ENCODE data around the gene PHGDH. TPM values are rescaled to one million over a fixed set of nuclear protein-coding genes. Genes with fewer than 3 reads are reported as not detected.

PHGDH gene
- polyA plus RNA-seq, 1 experiment: 108 TPM

DNA sequence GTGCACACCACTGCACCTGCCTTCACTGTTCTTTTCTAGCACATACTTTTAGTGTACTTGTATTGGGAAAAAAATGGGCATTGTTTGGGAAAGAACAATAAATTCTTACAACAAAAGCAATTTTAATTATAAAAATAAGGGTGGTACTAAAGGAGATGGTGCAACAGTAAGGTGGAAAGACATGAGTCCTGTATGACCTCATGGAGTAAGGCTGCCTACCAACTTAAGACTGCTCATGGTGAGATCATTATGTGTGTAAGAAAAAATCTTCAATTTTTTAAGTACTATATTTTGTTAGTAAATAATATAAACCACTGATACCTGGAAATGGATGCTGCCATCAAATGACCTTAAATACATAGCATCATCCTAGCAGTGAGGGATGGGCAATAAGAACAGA lies 29.6 kb upstream of the PHGDH start:
- H3K4me3 ChIP-seq (ENCODE audit: low read depth, low read length): no peak overlapping the region
- peaks cover 13% of the 10 kb centered on the region for H3K27me3 ChIP-seq (ENCODE audit: control insufficient read depth, insufficient read depth, low read length)
- TF ChIP-seq, protein P1, sequence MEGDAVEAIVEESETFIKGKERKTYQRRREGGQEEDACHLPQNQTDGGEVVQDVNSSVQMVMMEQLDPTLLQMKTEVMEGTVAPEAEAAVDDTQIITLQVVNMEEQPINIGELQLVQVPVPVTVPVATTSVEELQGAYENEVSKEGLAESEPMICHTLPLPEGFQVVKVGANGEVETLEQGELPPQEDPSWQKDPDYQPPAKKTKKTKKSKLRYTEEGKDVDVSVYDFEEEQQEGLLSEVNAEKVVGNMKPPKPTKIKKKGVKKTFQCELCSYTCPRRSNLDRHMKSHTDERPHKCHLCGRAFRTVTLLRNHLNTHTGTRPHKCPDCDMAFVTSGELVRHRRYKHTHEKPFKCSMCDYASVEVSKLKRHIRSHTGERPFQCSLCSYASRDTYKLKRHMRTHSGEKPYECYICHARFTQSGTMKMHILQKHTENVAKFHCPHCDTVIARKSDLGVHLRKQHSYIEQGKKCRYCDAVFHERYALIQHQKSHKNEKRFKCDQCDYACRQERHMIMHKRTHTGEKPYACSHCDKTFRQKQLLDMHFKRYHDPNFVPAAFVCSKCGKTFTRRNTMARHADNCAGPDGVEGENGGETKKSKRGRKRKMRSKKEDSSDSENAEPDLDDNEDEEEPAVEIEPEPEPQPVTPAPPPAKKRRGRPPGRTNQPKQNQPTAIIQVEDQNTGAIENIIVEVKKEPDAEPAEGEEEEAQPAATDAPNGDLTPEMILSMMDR (IDR thresholded peaks at IDR 0.05; ENCODE audit: low read depth, low read length): no peak
- H3K9me3 ChIP-seq (ENCODE audit: control insufficient read depth, insufficient read depth, low read length): no peaks in the 10 kb centered on the region
- ChIA-PET CTCF (no interaction called here), POLR2A (no interaction called here)
- no peak overlapping the region for H3K27ac ChIP-seq (ENCODE audit: low read depth, low read length)
- DNase-seq (ENCODE audit: low read depth, low spot score): no peak

DNA sequence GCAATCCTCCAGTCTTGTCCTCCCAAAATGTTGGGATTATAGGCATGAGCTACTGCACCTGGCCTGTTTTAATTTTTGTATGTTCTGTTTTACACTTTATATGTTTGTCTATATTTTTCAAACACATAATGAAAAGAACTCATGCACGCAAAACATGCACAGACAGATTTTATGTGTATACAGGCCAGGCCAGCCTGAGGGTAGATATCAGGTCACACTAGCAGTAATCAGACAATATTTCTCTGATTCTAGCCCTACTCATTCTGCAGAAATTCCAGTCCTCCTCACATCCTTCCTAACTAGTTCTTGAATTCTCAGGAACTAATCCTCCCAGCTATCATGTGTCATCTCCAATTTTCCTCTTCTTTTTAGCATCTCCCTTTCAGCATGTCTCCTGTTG lies 27.8 kb upstream of the PHGDH start:
- TF ChIP-seq, protein P1 (IDR thresholded peaks at IDR 0.05; ENCODE audit: low read depth, low read length): no peak
- H3K4me3 ChIP-seq (ENCODE audit: low read depth, low read length): no peak overlapping the region
- DNase-seq (ENCODE audit: low read depth, low spot score): no peak
- ChIA-PET CTCF (interaction anchor here (0.6 to 1.5 kb wide), 4 partner anchors 9 to 650 kb away, joined by 3 to 10 read pairs (median 6); no protein-coding TSS in a partner anchor), POLR2A (interaction anchor here (0.9 kb wide), 1 partner anchor 28 kb away, joined by 3 read pairs; the partner anchor contains the start of gene PHGDH)
- H3K9me3 ChIP-seq (ENCODE audit: control insufficient read depth, insufficient read depth, low read length): no peaks in the 10 kb centered on the region
- H3K27me3 ChIP-seq (ENCODE audit: control insufficient read depth, insufficient read depth, low read length): peaks cover 14% of the 10 kb centered on the region
- H3K27ac ChIP-seq (ENCODE audit: low read depth, low read length): no peak overlapping the region

DNA sequence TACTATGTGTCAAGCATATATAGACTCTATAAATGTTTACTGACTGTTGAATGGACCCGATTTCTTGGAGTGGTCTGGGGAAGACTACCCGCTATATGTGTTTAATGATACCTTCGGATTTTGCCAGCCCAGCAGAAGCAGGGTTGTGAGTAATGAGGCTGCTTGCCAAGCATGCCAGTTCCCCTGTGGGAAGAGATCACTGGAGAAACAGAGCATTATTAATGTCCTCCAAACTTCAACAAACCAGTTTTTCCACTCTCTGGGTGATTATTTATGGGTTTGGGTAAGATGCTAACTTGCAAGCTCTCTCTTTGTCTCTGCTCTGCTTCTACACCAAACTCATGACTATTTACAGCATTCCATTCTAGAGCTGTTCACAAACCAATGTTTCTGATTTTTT lies 25.1 kb upstream of the PHGDH start:
- Histone ChIP-seq H3K4me3 (ENCODE audit: low read depth, low read length) (no peak overlapping the region), H3K9me3 (ENCODE audit: control insufficient read depth, insufficient read depth, low read length) (no peaks in the 10 kb centered on the region), H3K27ac (ENCODE audit: low read depth, low read length) (no peak overlapping the region), H3K27me3 (ENCODE audit: control insufficient read depth, insufficient read depth, low read length) (peaks cover 8% of the 10 kb centered on the region)
- POLR2A ChIA-PET: no interaction called here
- TF ChIP-seq, protein P1 (IDR thresholded peaks at IDR 0.05; ENCODE audit: low read depth, low read length): no peak
- DNase-seq (ENCODE audit: low read depth, low spot score): no peak
- CTCF ChIA-PET: interaction anchor here (0.9 to 2.6 kb wide), 3 partner anchors 9 to 73 kb away, joined by 3 to 26 read pairs (median 4); no protein-coding TSS in a partner anchor

DNA sequence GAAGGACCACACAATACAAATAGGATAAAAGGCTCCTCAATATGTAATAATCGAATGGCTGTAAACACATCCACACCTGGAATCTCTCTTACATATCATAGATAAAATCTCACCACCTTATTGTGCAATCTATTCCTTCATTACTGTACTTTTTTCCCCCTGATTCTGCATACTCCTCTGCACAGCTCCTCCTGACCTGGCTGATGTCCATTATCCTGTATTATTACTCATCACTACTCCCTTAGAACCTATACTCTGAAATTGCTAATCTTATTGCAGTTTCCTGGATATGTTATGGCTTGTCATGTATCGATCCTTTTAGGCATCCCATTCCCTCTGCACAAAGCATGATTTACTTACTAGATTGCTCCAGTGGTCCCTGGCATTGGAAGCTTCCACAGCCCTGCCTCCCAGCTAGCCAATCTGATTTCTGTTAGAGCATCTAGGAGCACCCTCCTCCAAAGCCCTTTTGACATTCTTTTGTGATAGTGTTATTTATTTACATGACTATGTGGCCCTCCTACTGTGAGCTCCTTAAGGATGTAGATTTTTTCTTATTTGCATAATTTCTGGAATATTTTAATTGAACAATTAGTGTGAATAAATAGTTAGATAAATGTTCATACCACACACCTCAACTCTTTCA lies 24.2 kb upstream of the PHGDH start:
- no peak for DNase-seq (ENCODE audit: low read depth, low spot score)
- TF ChIP-seq, protein P1 (IDR thresholded peaks at IDR 0.05; ENCODE audit: low read depth, low read length): no peak
- H3K27ac ChIP-seq (ENCODE audit: low read depth, low read length): no peak overlapping the region
- POLR2A ChIA-PET: no interaction called here
- no peak overlapping the region for H3K4me3 ChIP-seq (ENCODE audit: low read depth, low read length)
- CTCF ChIA-PET: interaction anchor here (2.6 kb wide), 1 partner anchor 12 kb away, joined by 26 read pairs; no protein-coding TSS in a partner anchor
- H3K27me3 ChIP-seq (ENCODE audit: control insufficient read depth, insufficient read depth, low read length): peaks cover 6% of the 10 kb centered on the region
- H3K9me3 ChIP-seq (ENCODE audit: control insufficient read depth, insufficient read depth, low read length): no peaks in the 10 kb centered on the region

DNA sequence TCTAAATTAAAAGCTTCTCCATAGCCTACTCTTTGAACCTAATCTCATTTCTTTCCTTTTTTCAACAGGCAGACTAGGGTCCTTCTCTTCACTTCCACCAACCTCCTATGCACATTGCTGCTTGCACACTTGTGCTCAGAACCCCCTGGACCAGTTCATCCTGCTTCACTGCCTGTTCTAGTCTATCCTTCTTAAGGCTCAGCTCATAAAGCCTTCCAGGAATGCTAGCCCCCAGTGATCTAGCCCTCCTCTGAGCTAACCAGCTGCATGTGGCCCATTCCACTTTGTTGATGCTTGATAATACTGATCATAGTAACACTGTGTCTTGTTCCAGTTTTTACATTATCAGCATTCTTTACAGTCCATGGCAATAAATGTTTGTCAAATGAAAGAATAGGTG lies 22.9 kb upstream of the PHGDH start:
- ChIA-PET POLR2A (no interaction called here), CTCF (interaction anchor here (1.0 to 1.8 kb wide), 3 partner anchors 10 to 41 kb away, joined by 3 to 7 read pairs (median 5); partner anchors contain the start of gene ZNF697)
- no peak overlapping the region for H3K27ac ChIP-seq (ENCODE audit: low read depth, low read length)
- no peaks in the 10 kb centered on the region for H3K9me3 ChIP-seq (ENCODE audit: control insufficient read depth, insufficient read depth, low read length)
- TF ChIP-seq, protein P1 (IDR thresholded peaks at IDR 0.05; ENCODE audit: low read depth, low read length): no peak
- DNase-seq (ENCODE audit: low read depth, low spot score): no peak
- H3K4me3 ChIP-seq (ENCODE audit: low read depth, low read length): no peak overlapping the region
- H3K27me3 ChIP-seq (ENCODE audit: control insufficient read depth, insufficient read depth, low read length): peaks cover 6% of the 10 kb centered on the region
